HG02798 (cell line): ENCODE data around the gene KANK4.

Experiments used
- ATAC-seq: cut with Tn5 transposase; IDR thresholded peaks from one replicate; pipeline ENCODE4 v1.9.1; 2021; ENCODE audit warnings: mild to moderate bottlenecking; ENCODE audit not compliant: unreplicated experiment, poor library complexity

Gene KANK4

GRCh38 chr1:62337706-62338631 is 18.7 kb upstream of the KANK4 start:
- no peak for ATAC-seq

GRCh38 chr1:62336995-62337705 is 17.9 kb upstream of the KANK4 start:
- no peak for ATAC-seq

- no peak for ATAC-seq
These were observed 17.4 kb upstream of the KANK4 start for GRCh38 chr1:62336638-62336994.

- ATAC-seq = no peak
These were observed 16.4 kb upstream of the KANK4 start for GRCh38 chr1:62335656-62336055.

GRCh38 chr1:62334434-62334985 is 15.3 kb upstream of the KANK4 start:
- no peak for ATAC-seq

- no peak for ATAC-seq
These were observed 14.2 kb upstream of the KANK4 start for GRCh38 chr1:62333441-62333840.

GRCh38 chr1:62327360-62328055 is 8.3 kb upstream of the KANK4 start:
- ATAC-seq = no peak

GRCh38 chr1:62325681-62326080 is 6.4 kb upstream of the KANK4 start:
- no peak for ATAC-seq

- no peak for ATAC-seq
These were observed 5.8 kb upstream of the KANK4 start for GRCh38 chr1:62325081-62325480.

GRCh38 chr1:62321446-62321845 is 2.2 kb upstream of the KANK4 start:
- no peak for ATAC-seq

GRCh38 chr1:62318320-62318755 is 896 bp downstream of the KANK4 start:
- no peak for ATAC-seq

GRCh38 chr1:62317021-62317768 is 2.0 kb downstream of the KANK4 start:
- no peak for ATAC-seq

- ATAC-seq = no peak
These were observed 3.1 kb downstream of the KANK4 start for GRCh38 chr1:62316135-62316534.

- ATAC-seq = no peak
These were observed 3.8 kb downstream of the KANK4 start for GRCh38 chr1:62315387-62315786.

GRCh38 chr1:62314454-62315350 is 4.5 kb downstream of the KANK4 start:
- ATAC-seq = no peak

GRCh38 chr1:62312698-62313097 is 6.5 kb downstream of the KANK4 start:
- ATAC-seq = no peak

GRCh38 chr1:62311473-62311943 is 7.7 kb downstream of the KANK4 start:
- ATAC-seq = no peak

GRCh38 chr1:62309906-62310305 is 9.3 kb downstream of the KANK4 start:
- ATAC-seq = no peak

- ATAC-seq = no peak
These were observed 10.6 kb downstream of the KANK4 start for GRCh38 chr1:62308606-62309005.
